Natural killer cell treated with Interleukin-12 subunit alpha and Interleukin-12 subunit beta and Interleukin-15 and Interleukin-18, amount 100 ng/mL, for 72 hours (primary cell): Measurements from ENCODE around the gene ZKSCAN4. TPM values are rescaled to one million over a fixed set of nuclear protein-coding genes. Genes with fewer than 3 reads are reported as not detected.
A peak's percentile ranks its signal among the peaks of the same experiment; 100 is the strongest.

ENCODE experiments used
- ATAC-seq, 2 donors: fragments of 150-1000 bp; cut with Tn5 transposase in 1 of 2; sonication (Bioruptor Pico), chemical (Tn5 transposase) in 1 of 2; 2 replicates each; pipeline ENCODE4 v1.10.0; 2021
- DNase-seq: peaks from one replicate; pipeline ENCODE4 v3.0.0; 2022; ENCODE audit warnings: low spot score
- H3K27ac Mint-ChIP-seq, 2 donors: 1 replicate in 1 of 2; 2 replicates in 1 of 2; pipeline ENCODE4 v1.8.0; 2022; ENCODE audit warnings: mixed read lengths in 2 of 2, mild to moderate bottlenecking in 1 of 2, moderate library complexity in 1 of 2
- H3K27me3 Mint-ChIP-seq, 2 donors: 1 replicate in 1 of 2; 2 replicates in 1 of 2; pipeline ENCODE4 v1.8.0; 2022; ENCODE audit warnings: mixed read lengths in 2 of 2
- H3K36me3 Mint-ChIP-seq: one replicate; pipeline ENCODE4 v1.8.0; 2022; ENCODE audit warnings: mixed read lengths
- H3K4me1 Mint-ChIP-seq, 2 donors: 1 replicate in 1 of 2; 2 replicates in 1 of 2; pipeline ENCODE4 v1.8.0; 2022; ENCODE audit warnings: low read depth in 2 of 2, mixed read lengths in 2 of 2, mild to moderate bottlenecking in 1 of 2
- H3K4me3 Mint-ChIP-seq: one replicate; pipeline ENCODE4 v1.8.0; 2022; ENCODE audit warnings: mixed read lengths
- H3K9me3 Mint-ChIP-seq: 2 replicates; pipeline ENCODE4 v1.8.0; 2022; ENCODE audit warnings: mixed read lengths
- total RNA-seq, 2 donors: library from RNA; stranded (reverse); gene quantifications; one replicate each; pipeline ENCODE4 v1.2.3, GENCODE V29; 2022

ZKSCAN4 gene
- total RNA-seq, 2 donors from 2014 or later = 3.3 to 4.7 TPM

DNA sequence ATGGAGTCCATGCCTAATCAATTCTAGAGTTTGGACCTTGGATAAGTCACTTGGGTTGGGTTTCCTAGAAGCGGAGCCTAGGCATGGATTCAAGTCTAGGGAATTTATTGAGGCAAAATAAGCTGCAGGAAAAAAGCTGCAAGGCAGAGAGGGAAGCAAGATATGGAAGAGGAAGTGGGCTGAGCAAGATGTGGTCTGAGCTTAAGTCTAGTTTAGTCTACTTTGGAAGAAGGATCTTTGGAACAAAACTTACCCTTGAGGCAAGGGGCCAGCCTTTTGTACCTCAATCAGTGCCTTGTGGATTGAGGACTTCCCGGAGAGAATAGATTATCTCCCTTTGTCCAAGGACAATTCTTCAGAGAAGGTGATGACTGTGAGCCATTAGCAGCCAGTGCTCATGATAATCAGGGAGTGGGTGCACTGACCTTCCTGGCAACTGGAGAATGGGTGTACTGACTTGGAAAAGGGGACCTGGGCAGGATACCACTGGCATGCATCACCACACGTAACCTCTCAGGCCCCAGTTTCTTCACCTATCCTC is 16.1 kb downstream of the ZKSCAN4 start:
- Mint-ChIP-seq H3K4me3 (no peak overlapping the region), H3K36me3 (peaks cover 13% of the 10 kb centered on the region), H3K27me3 (no peaks in the 10 kb centered on the region), H3K4me1 (no peaks in the 10 kb centered on the region), H3K9me3 (no peaks in the 10 kb centered on the region), H3K27ac (no peak overlapping the region)
- ATAC-seq (no peak), DNase-seq (no peak)

DNA sequence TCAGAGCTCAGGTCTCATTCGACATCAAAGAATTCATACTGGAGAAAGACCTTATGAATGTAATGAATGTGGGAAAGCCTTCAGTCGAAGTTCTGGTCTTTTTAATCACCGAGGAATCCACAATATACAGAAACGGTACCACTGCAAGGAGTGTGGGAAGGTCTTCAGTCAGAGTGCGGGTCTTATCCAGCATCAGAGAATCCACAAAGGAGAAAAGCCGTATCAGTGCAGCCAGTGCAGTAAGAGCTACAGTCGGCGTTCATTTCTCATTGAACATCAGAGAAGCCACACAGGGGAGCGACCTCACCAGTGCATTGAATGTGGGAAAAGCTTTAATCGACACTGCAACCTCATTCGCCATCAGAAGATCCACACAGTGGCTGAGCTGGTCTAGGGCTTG is 19.3 kb downstream of the ZKSCAN4 start:
- ATAC-seq = no peak
- H3K4me3 Mint-ChIP-seq = no peak overlapping the region

DNA sequence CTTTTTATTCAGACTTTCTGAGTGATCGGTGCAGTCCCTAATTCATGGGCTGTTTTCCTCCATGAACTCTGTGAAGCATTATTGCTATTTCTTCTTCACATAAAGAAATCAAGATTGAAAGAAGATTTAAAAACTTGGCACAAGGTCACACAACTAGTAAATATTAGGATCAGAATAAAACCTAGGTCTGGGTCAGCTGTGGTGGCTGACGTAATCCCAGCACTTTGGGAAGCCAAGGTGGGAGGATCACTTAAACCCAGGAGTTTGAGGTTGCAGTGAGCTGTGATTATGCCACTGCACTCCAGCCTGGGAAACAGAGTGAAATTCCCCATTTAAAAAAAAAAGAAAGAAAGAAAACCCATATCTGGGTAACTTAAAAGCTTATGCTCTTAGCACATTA is 25.6 kb downstream of the ZKSCAN4 start:
- Mint-ChIP-seq H3K36me3 (peaks cover 21% of the 10 kb centered on the region), H3K27me3 (peaks cover 6 to 9% of the 10 kb centered on the region in 2 donors), H3K27ac (peak overlapping the region in 1 of 2 donors; percentile 89), H3K4me1 (peaks cover 9 to 13% of the 10 kb centered on the region in 2 donors), H3K9me3 (no peaks in the 10 kb centered on the region), H3K4me3 (peak overlapping the region; percentile 85)
- DNase-seq (no peak), ATAC-seq (no peak)

More for the DNA sequence above, 19.3 kb downstream of the ZKSCAN4 start:
- no peaks in the 10 kb centered on the region for H3K27me3 Mint-ChIP-seq
- no peaks in the 10 kb centered on the region for H3K9me3 Mint-ChIP-seq
- peaks cover 34% of the 10 kb centered on the region for H3K36me3 Mint-ChIP-seq
- H3K4me1 Mint-ChIP-seq = peaks cover 0 to 3% of the 10 kb centered on the region in 2 donors
- no peak for DNase-seq
- H3K27ac Mint-ChIP-seq = no peak overlapping the region

DNA sequence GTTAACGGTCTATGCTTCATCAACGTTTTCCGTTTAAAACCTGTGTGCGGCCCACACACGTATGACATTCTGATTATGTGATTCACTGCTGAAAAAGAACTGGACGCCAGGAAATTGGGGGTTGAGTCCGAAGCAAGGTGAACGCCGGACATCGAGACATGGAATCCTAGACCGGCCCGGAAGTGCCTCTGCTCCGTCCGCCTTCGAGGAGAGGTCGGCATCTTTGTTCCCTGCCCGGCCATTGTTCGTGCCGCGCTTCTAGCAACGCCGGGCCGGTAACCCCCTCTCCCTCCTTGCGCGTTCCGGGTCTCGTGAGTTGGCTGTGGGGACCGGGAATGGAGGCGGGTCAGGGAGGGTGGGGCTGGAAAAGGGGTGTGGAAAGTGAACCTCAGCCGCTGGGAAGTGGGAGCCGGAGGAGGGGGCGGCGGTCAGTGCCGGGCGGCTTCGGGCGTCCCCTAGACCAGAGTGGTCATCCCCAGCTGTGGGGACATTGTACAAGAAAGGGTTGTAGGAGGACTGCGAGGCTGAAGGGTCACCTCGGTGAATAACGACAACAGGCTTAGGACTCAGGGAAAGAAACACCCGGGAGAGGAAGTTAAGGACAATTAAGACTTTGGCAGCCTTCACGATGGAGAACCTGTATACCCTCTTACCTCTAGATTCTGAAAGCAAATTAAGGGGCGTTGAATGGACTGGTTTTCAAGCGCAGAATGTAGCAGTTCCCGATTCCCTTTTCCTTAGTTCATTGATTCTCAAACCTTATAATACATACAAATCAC is 26.8 kb downstream of the ZKSCAN4 start, which contains the start of gene ZSCAN9:
Gene ZSCAN9, plus strand, starts transcription at position 220 of the 779 bp plus-strand sequence. CDS start 1,810 bp downstream, outside the sequence.
- Mint-ChIP-seq H3K36me3 (peaks cover 16% of the 10 kb centered on the region), H3K27ac (peak within 1 kb of the TSS; percentile 73 to 89), H3K27me3 (peaks cover 13 to 18% of the 10 kb centered on the region in 2 donors), H3K4me3 (peak within 1 kb of the TSS; percentile 85), H3K9me3 (no peaks in the 10 kb centered on the region), H3K4me1 (peaks cover 9 to 13% of the 10 kb centered on the region in 2 donors)
- DNase-seq (peak; percentile 83), ATAC-seq (peak; percentile 91 to 92)

DNA sequence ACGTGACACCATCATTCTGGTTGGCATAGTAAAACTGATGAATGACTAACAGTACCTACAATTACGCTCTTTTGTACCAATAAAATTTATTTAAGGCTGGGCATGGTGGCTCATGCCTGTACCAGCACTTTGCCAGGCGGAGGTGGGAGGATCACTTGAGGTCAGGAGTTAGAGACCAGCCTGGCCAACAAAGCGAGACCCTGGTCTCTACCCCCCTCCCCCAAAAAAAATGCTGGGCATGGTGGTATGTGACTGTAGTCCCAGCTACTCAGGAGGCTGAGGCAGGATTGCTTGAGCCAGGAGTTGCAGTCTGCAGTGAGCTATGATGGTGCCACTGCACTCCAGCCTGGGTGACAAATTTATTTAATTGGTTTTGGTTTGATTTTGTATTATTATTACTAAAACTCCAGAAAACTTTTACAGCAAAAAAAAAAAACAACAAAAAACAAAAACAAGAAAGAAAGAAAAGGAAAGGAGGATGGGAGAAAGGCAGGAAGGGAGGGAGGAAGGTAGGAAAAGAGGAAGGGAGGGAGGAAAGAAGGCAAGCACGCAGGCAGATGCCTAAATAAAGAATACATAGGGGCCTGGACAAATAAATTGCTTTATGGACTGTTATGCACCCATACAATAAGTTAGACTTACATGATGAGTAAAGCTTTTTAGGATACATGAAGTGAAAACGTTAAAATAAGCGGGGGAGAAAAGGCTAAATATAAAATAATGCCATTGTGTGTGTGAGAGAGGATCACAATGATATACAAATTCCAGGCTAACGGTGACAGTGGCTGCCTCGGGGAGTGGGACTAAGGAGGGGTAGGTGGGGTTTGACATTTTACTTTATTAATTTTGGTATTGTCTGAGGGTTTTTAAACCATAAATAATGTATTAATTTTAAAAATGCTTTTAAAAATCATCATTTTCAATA is 27.7 kb downstream of the ZKSCAN4 start:
- peaks cover 9 to 13% of the 10 kb centered on the region in 2 donors for H3K4me1 Mint-ChIP-seq
- H3K27ac Mint-ChIP-seq = peak overlapping the region; percentile 73 to 89
- H3K27me3 Mint-ChIP-seq = peaks cover 15 to 22% of the 10 kb centered on the region in 2 donors
- peaks cover 12% of the 10 kb centered on the region for H3K36me3 Mint-ChIP-seq
- DNase-seq (no peak), ATAC-seq (no peak)
- H3K4me3 Mint-ChIP-seq = peak overlapping the region; percentile 85
- no peaks in the 10 kb centered on the region for H3K9me3 Mint-ChIP-seq

DNA sequence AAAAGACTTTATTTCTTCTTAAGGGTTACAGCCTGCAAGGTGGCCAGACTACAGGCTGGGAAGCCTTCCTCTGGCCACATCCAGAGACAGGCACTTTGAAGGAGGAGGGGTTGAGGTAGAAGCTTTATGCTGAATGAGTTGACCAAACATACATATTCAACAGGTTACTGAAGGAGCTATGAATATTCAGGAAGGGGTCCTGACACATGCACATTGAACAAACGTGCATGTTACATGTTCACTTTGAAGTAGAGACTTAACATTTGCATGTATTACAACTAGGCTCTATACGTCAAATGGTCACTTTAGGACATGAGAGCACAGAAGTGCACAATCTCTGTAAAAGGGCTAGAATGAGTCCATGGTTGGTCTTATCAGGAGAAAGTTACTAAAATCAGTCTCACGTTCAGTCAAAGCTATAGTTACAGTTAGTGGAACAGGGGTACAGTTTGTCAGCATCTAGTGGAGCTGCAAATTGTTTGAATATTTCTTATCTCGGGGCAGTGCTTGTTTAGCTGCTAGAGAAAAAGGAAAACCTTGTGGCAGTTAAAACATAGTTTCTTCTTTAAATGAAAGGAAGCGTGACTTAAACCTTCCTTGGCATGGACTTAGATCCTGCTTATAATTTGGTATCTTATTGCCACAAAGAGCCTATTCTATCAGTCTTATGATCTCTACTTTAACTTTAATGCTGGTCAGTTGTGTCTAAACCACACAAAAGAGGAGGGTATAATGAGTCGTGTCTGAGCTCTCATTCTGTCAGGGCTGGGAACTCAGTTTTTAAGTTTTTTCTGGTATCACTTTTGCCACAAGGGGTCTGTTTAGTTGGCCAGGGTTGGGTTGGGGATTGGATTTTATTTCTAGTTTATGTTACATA is 31.6 kb downstream of the ZKSCAN4 start:
- Mint-ChIP-seq H3K4me1 (peaks cover 8 to 9% of the 10 kb centered on the region in 2 donors), H3K36me3 (no peaks in the 10 kb centered on the region), H3K27me3 (peaks cover 22 to 26% of the 10 kb centered on the region in 2 donors), H3K4me3 (no peak overlapping the region), H3K27ac (no peak overlapping the region), H3K9me3 (no peaks in the 10 kb centered on the region)
- DNase-seq = no peak
- ATAC-seq = no peak

DNA sequence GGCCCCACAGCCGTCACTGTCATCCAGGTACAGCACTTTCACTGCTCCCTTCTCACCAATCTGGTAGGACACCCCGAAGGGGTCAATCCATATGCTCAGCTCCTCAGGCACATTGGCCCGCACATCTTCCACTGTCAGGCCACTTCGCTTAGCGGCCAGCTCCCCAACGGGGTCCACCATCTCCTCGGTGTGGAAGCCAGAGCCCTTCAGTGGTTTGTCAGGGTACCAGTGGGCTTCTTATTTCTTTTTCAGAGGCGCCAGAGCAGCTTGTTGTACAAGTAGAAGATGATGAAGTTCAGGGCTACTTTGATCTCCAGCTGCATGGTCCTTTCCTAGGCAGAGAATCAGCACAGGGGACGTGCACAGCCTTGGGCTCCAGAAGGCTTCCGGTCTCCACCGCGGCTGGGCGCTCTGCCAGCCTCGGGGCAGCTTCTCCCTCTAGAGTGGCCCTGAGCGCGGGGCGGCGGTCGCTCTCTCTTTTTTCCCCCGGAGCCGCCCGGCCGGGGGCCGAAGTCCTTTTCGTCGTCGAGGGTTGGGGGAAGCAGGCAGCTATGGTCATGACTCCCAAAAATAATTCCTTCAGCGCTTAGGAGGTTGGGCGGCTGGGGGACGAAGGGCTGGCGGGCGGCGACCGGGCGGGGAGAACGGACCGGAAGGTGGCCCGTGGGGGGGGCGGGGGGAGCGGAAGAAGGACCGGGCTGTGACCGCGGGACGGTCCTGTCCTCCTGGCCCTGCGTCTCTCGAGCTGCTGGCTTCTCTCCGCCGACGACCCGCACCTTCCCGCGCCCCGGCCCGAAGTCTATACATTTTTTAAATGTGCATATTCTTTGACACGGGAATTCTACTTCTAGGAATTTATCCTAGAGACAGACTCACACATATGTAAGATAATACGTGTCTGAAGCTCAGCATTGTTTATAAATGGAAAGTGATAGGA is 33.5 kb downstream of the ZKSCAN4 start:
- H3K4me1 Mint-ChIP-seq = peaks cover 0 to 3% of the 10 kb centered on the region in 2 donors
- H3K36me3 Mint-ChIP-seq = peaks cover 5% of the 10 kb centered on the region
- H3K27me3 Mint-ChIP-seq = peaks cover 33 to 43% of the 10 kb centered on the region in 2 donors
- peak overlapping the region; percentile 81 for H3K4me3 Mint-ChIP-seq
- no peaks in the 10 kb centered on the region for H3K9me3 Mint-ChIP-seq
- H3K27ac Mint-ChIP-seq = peak overlapping the region; percentile 33 to 37
- ATAC-seq = peak; percentile 87 to 90
- DNase-seq = peak; percentile 71

DNA sequence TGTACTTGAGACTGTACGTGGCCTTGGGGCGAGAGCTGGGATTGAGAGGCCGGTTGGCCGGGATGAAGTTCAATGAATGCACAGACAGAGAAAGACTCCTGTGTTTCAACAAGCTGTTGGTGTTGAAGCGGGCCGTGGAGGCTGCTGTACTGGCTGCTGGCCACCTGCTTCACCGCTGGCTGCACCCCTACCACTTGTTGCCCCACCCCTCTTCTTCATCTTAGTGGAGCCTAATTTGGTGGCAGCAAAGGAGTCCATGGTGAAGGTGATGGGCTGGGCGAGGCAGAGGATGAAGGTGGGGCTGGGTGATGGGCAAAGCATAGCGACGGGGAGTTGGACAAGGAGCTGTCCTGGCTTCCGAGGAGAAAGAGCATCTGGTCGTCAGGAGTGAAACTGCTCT is 34.2 kb downstream of the ZKSCAN4 start:
- DNase-seq (no peak), ATAC-seq (no peak)
- Mint-ChIP-seq H3K4me3 (peak overlapping the region; percentile 56), H3K27me3 (peaks cover 35 to 44% of the 10 kb centered on the region in 2 donors), H3K9me3 (no peaks in the 10 kb centered on the region), H3K27ac (peak overlapping the region in 1 of 2 donors; percentile 33), H3K36me3 (peaks cover 5% of the 10 kb centered on the region), H3K4me1 (peaks cover 5 to 7% of the 10 kb centered on the region in 2 donors)

DNA sequence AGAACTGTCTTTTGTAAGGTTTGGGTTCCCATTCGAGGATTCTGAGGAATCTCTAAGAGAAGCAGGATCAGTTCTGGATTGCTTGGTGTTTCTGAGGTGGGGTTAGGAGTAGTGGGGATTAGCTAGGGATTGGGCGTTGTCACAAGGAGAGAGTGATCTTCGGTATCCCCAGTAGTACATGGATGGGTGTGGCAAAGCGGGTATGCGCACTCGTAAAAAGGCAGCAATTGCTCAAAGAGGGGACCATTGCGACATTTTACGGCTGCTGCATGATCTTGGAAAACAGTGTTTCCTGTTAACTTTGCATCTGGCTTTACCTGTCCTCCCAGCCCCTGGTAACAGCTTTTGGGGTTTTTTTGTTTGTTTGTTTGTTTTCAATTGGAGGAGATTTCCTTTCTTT is 36.6 kb downstream of the ZKSCAN4 start:
- Mint-ChIP-seq H3K27ac (no peak overlapping the region), H3K9me3 (no peaks in the 10 kb centered on the region), H3K4me1 (peaks cover 17 to 19% of the 10 kb centered on the region in 2 donors), H3K36me3 (peaks cover 14% of the 10 kb centered on the region), H3K27me3 (peaks cover 38 to 54% of the 10 kb centered on the region in 2 donors), H3K4me3 (no peak overlapping the region)
- DNase-seq (no peak), ATAC-seq (no peak)

DNA sequence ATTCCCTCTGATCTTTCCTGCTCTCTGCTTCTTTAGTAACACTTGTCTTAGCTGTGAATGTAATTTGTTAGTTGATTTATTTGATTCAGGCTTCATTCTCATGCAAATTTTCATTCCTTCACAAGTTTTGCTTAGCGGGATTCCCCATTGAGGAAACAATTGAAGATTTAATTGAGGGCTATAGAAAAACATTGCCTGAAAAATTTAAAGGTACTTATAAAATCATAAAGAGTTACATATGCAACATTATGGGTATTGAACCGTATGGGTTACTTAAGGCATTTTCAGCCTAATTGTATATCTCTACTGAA is 38.9 kb downstream of the ZKSCAN4 start:
- Mint-ChIP-seq H3K27me3 (peaks cover 50 to 71% of the 10 kb centered on the region in 2 donors), H3K36me3 (peaks cover 23% of the 10 kb centered on the region), H3K4me3 (peak overlapping the region; percentile 79), H3K27ac (peak overlapping the region; percentile 10 to 26), H3K9me3 (no peaks in the 10 kb centered on the region), H3K4me1 (peaks cover 15 to 24% of the 10 kb centered on the region in 2 donors)
- DNase-seq = no peak
- ATAC-seq = no peak

DNA sequence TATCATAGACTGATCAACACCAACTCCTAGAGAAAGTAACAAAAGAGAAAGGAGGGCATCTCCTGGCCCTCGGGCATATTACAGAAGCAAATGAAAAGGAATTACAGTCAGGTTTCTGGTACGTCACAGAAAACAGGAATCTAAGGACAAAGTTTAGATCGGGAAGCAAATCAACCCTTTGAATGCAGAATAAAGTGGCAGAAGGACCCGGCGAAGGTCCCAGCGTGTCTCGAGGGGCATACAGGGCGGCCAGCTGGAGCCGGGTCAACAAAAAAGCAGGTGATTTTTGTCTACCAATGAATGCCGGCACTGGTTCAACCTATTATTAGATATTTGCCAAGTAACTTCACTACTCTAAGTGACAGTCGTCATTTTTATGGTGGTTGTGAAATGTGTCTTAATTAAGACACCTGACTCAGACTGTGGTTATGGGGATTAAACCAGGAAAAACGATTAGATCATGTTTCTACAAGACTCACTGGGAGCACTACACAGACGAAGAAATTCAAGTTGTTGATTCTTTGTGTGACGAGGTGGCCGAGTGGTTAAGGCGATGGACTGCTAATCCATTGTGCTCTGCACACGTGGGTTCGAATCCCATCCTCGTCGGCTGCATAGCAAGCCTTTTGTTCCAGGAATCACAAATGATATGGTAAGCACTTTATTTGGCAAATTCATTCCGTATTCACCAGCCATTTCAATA is 39.4 kb downstream of the ZKSCAN4 start:
- Mint-ChIP-seq H3K27ac (peak overlapping the region; percentile 10 to 26), H3K9me3 (no peaks in the 10 kb centered on the region), H3K4me3 (peak overlapping the region; percentile 79), H3K36me3 (peaks cover 23% of the 10 kb centered on the region), H3K27me3 (peaks cover 54 to 76% of the 10 kb centered on the region in 2 donors), H3K4me1 (peaks cover 19 to 29% of the 10 kb centered on the region in 2 donors)
- DNase-seq (no peak), ATAC-seq (peak; percentile 64 to 73)
